Measurements from ENCODE around the gene PFDN4. TPM values are rescaled to one million over a fixed set of nuclear protein-coding genes. Genes with fewer than 3 reads are reported as not detected.

PFDN4 gene
- total and polyA plus RNA-seq, 2 experiments from 2014 or later, result 56.9 to 75.5 TPM

GRCh38 chr20:54212871-54213270 lies 5.0 kb downstream of the PFDN4 start:
- Histone ChIP-seq H3K27ac (no peak overlapping the region), H3K36me3 (peaks cover 4% of the 10 kb centered on the region), H3K4me1 (ENCODE audit: low read depth) (peaks cover 10% of the 10 kb centered on the region), H3K4me3 (no peak overlapping the region), H3K9me3 (ENCODE audit: low read depth) (no peaks in the 10 kb centered on the region), H3K27me3 (no peaks in the 10 kb centered on the region)
- TF ChIP-seq CTCF (IDR thresholded peaks at IDR 0.05; ENCODE audit: low read depth, low read length), result no peak
- no peak for DNase-seq (ENCODE audit: low read depth in 1 of 2, low spot score in 1 of 2)

GRCh38 chr20:54214566-54214965 lies 6.7 kb downstream of the PFDN4 start:
- Histone ChIP-seq H3K36me3 (peaks cover 13% of the 10 kb centered on the region), H3K27ac (no peak overlapping the region), H3K9me3 (ENCODE audit: low read depth) (no peaks in the 10 kb centered on the region), H3K4me3 (no peak overlapping the region), H3K27me3 (no peaks in the 10 kb centered on the region), H3K4me1 (ENCODE audit: low read depth) (peaks cover 6% of the 10 kb centered on the region)
- DNase-seq (ENCODE audit: low read depth in 1 of 2, low spot score in 1 of 2), result no peak
- no peak for TF ChIP-seq CTCF (IDR thresholded peaks at IDR 0.05; ENCODE audit: low read depth, low read length)

GRCh38 chr20:54215157-54215789 lies 7.4 kb downstream of the PFDN4 start:
- no peaks in the 10 kb centered on the region for H3K9me3 ChIP-seq (ENCODE audit: low read depth)
- peaks cover 3% of the 10 kb centered on the region for H3K4me1 ChIP-seq (ENCODE audit: low read depth)
- no peak for DNase-seq (ENCODE audit: low read depth in 1 of 2, low spot score in 1 of 2)
- peaks cover 13% of the 10 kb centered on the region for H3K36me3 ChIP-seq
- no peaks in the 10 kb centered on the region for H3K27me3 ChIP-seq
- H3K4me3 ChIP-seq, result no peak overlapping the region
- H3K27ac ChIP-seq, result no peak overlapping the region
- no peak for TF ChIP-seq CTCF (IDR thresholded peaks at IDR 0.05; ENCODE audit: low read depth, low read length)

GRCh38 chr20:54217762-54218161 lies 9.9 kb downstream of the PFDN4 start:
- Histone ChIP-seq H3K27me3 (no peaks in the 10 kb centered on the region), H3K4me3 (no peak overlapping the region), H3K4me1 (ENCODE audit: low read depth) (peaks cover 3% of the 10 kb centered on the region), H3K36me3 (peaks cover 13% of the 10 kb centered on the region), H3K27ac (no peak overlapping the region), H3K9me3 (ENCODE audit: low read depth) (no peaks in the 10 kb centered on the region)
- no peak for TF ChIP-seq CTCF (IDR thresholded peaks at IDR 0.05; ENCODE audit: low read depth, low read length)
- DNase-seq (ENCODE audit: low read depth in 1 of 2, low spot score in 1 of 2), result no peak

- Histone ChIP-seq H3K27me3 (no peaks in the 10 kb centered on the region), H3K36me3 (peaks cover 13% of the 10 kb centered on the region), H3K9me3 (ENCODE audit: low read depth) (no peaks in the 10 kb centered on the region), H3K4me1 (ENCODE audit: low read depth) (peaks cover 3% of the 10 kb centered on the region), H3K27ac (no peak overlapping the region), H3K4me3 (no peak overlapping the region)
- TF ChIP-seq CTCF (IDR thresholded peaks at IDR 0.05; ENCODE audit: low read depth, low read length), result no peak
- no peak for DNase-seq (ENCODE audit: low read depth in 1 of 2, low spot score in 1 of 2)
These were observed 10.6 kb downstream of the PFDN4 start for GRCh38 chr20:54218470-54218869.
